Keratinocyte (primary cell): ENCODE data around the gene C1QL2. TPM values are rescaled to one million over a fixed set of nuclear protein-coding genes. Genes with fewer than 3 reads are reported as not detected.

Experiments used
- DNase-seq: peaks from one replicate; pipeline ENCODE4 v3.0.0-alpha.2; 2011; ENCODE audit warnings: low read depth, missing footprints, low spot score
- FAIRE-seq: peaks from 2 replicates; lab custom pipeline; 2011; peaks lifted over from hg19 to GRCh38; lab: Jason Lieb, UNC
- H2AFZ ChIP-seq: 2 replicates; pipeline ENCODE4 v1.6.0; 2012; ENCODE audit warnings: low read length, control low read depth, inconsistent platforms; ENCODE audit not compliant: control insufficient read depth
- H3K27ac ChIP-seq: 2 replicates; pipeline ENCODE4 v1.5.1; 2011; ENCODE audit warnings: low read length; ENCODE audit not compliant: control insufficient read depth, insufficient read depth
- H3K27me3 ChIP-seq: 3 replicates; pipeline ENCODE4 v1.6.0; 2011; ENCODE audit warnings: low read length; ENCODE audit not compliant: control insufficient read depth, insufficient read depth; ENCODE audit errors: extremely low read depth
- H3K36me3 ChIP-seq, 2 experiments: 2 replicates in 1 of 2; 3 replicates in 1 of 2; pipeline ENCODE4 v1.5.1; 2011; ENCODE audit warnings: low read length in 2 of 2, mild to moderate bottlenecking in 1 of 2; ENCODE audit not compliant: control insufficient read depth in 2 of 2, insufficient read depth in 2 of 2; ENCODE audit errors: extremely low read depth in 1 of 2
- H3K4me1 ChIP-seq: 3 replicates; pipeline ENCODE4 v1.5.1; 2011; ENCODE audit warnings: low read length; ENCODE audit not compliant: control insufficient read depth, insufficient read depth; ENCODE audit errors: extremely low read depth
- H3K4me2 ChIP-seq: 3 replicates; pipeline ENCODE4 v1.6.0; 2011; ENCODE audit warnings: low read depth, low read length; ENCODE audit not compliant: control insufficient read depth, insufficient read depth; ENCODE audit errors: extremely low read depth
- H3K4me3 ChIP-seq, 3 experiments: fragments of 200-600 bp in 1 of 3; sonication (generic) in 1 of 3; 2 replicates in 2 of 3; 3 replicates in 1 of 3; pipeline ENCODE4 v1.5.1; 2011 to 2016; ENCODE audit warnings: low read length in 3 of 3, mild to moderate bottlenecking in 3 of 3, control low read depth in 2 of 3, inconsistent platforms in 1 of 3, low read depth in 1 of 3, mixed read lengths in 1 of 3, mixed run types in 1 of 3, moderate library complexity in 1 of 3; ENCODE audit not compliant: control insufficient read depth in 2 of 3, insufficient read depth in 2 of 3; ENCODE audit errors: extremely low read depth in 1 of 3
- H3K79me2 ChIP-seq: 2 replicates; pipeline ENCODE4 v1.6.0; 2012; ENCODE audit warnings: low read length; ENCODE audit not compliant: control insufficient read depth, insufficient read depth
- H3K9ac ChIP-seq: 3 replicates; pipeline ENCODE4 v1.6.0; 2011; ENCODE audit warnings: low read length; ENCODE audit not compliant: control insufficient read depth, insufficient read depth; ENCODE audit errors: extremely low read depth
- H3K9me1 ChIP-seq: 3 replicates; pipeline ENCODE4 v1.6.0; 2011; ENCODE audit warnings: low read length; ENCODE audit not compliant: control insufficient read depth, insufficient read depth; ENCODE audit errors: extremely low read depth
- H3K9me3 ChIP-seq: 2 replicates; pipeline ENCODE4 v1.5.1; 2012; ENCODE audit warnings: low read depth, low read length; ENCODE audit not compliant: control insufficient read depth
- H4K20me1 ChIP-seq: 3 replicates; pipeline ENCODE4 v1.6.0; 2011; ENCODE audit warnings: low read length; ENCODE audit not compliant: control insufficient read depth, insufficient read depth; ENCODE audit errors: extremely low read depth
- CTCF ChIP-seq, 3 experiments: IDR thresholded peaks in 1 of 3; conservative IDR thresholded peaks in 1 of 3; optimal IDR thresholded peaks in 1 of 3; 2 replicates in 2 of 3; 3 replicates in 1 of 3; pipeline versions ENCODE3 to v1.5.1; 2011; ENCODE audit warnings: low read length in 3 of 3, mild to moderate bottlenecking in 3 of 3, moderate library complexity in 2 of 3, control low read depth in 1 of 3, inconsistent platforms in 1 of 3; ENCODE audit not compliant: insufficient read depth in 2 of 3; ENCODE audit errors: extremely low read depth in 1 of 3
- EZH2 ChIP-seq: IDR thresholded peaks from one replicate; pipeline ENCODE4 v1.6.1; 2012; ENCODE audit warnings: inconsistent platforms, mild to moderate bottlenecking, low read length, moderate library complexity
- dilution Hi-C: fragments of 300-500 bp; cut with MboI; formaldehyde crosslinking; loops from one replicate; pipeline ENCODE4 v1.7.0; 2020; ENCODE audit warnings: low sequenced_read_pairs; ENCODE audit not compliant: extremely low pct_ligation_motif_present
- polyA plus RNA-seq, 5 experiments: library from polyadenylated mRNA; depleted of rRNA in 3 of 5; stranded (reverse) in 3 of 5; stranded (forward) in 1 of 5; unstranded in 1 of 5; fragments of >200 nt; gene quantifications; 1 replicate in 1 of 5; 2 replicates in 3 of 5; 3 replicates in 1 of 5; pipeline versions ENCODE4 v1.2.1 to v1.2.3, GENCODE V29; 2011 to 2012; ENCODE audit warnings: missing spikeins in 2 of 5, low read depth in 1 of 5, low replicate concordance in 1 of 5

Gene C1QL2
- polyA plus RNA-seq, 1 donor (not counting 4 experiments of a cell fraction or from before 2014, with no cell fraction given) = not detected

GRCh38 chr2:119196301-119197125, 38.0 kb upstream of the C1QL2 start:
- H3K36me3 ChIP-seq = no peaks in the 10 kb centered on the region
- no peaks in the 10 kb centered on the region for H3K27me3 ChIP-seq
- H3K9me1 ChIP-seq = peaks cover 3% of the 10 kb centered on the region
- H2AFZ ChIP-seq = no peak overlapping the region
- peaks cover 13% of the 10 kb centered on the region for H3K4me1 ChIP-seq
- TF ChIP-seq CTCF (optimal IDR thresholded peaks at IDR 0.05 in 1 of 3, IDR thresholded peaks at IDR 0.05 in 1 of 3, conservative IDR thresholded peaks at IDR 0.05 in 1 of 3; ENCODE audit: extremely low read depth in 1 of 3, insufficient read depth in 2 of 3, low read length in 3 of 3) (no peak), EZH2 (no peak)
- H3K9ac ChIP-seq = no peak overlapping the region
- FAIRE-seq = peak; percentile 80
- H3K4me2 ChIP-seq = peak overlapping the region; percentile 37
- H4K20me1 ChIP-seq = no peaks in the 10 kb centered on the region
- dilution Hi-C loops = no loop called here
- H3K79me2 ChIP-seq = no peaks in the 10 kb centered on the region
- no peak for DNase-seq
- no peak overlapping the region for H3K4me3 ChIP-seq
- H3K27ac ChIP-seq = no peak overlapping the region
- H3K9me3 ChIP-seq = no peaks in the 10 kb centered on the region

- TF ChIP-seq CTCF (optimal IDR thresholded peaks at IDR 0.05 in 1 of 3, IDR thresholded peaks at IDR 0.05 in 1 of 3, conservative IDR thresholded peaks at IDR 0.05 in 1 of 3; ENCODE audit: extremely low read depth in 1 of 3, insufficient read depth in 2 of 3, low read length in 3 of 3) (no peak), EZH2 (no peak)
- Histone ChIP-seq H3K27ac (no peak overlapping the region), H4K20me1 (no peaks in the 10 kb centered on the region), H3K27me3 (no peaks in the 10 kb centered on the region), H3K4me2 (peak overlapping the region; percentile 37), H3K79me2 (no peaks in the 10 kb centered on the region), H2AFZ (no peak overlapping the region), H3K9me1 (peaks cover 3% of the 10 kb centered on the region), H3K9me3 (no peaks in the 10 kb centered on the region), H3K9ac (no peak overlapping the region), H3K4me1 (peaks cover 13% of the 10 kb centered on the region), H3K36me3 (no peaks in the 10 kb centered on the region), H3K4me3 (no peak overlapping the region)
- dilution Hi-C loops = no loop called here
- no peak for DNase-seq
- no peak for FAIRE-seq
Observed at GRCh38 chr2:119195887-119196286, 37.3 kb upstream of the C1QL2 start.
